B cell (primary cell): ENCODE results near the gene BRIP1. TPM values are rescaled to one million over a fixed set of nuclear protein-coding genes. Genes with fewer than 3 reads are reported as not detected.

Source experiments
- ATAC-seq: fragments of 200-7000 bp; cut with Tn5 transposase; one replicate; pipeline ENCODE4 v1.10.0; 2021; ENCODE audit warnings: low read depth, mild to moderate bottlenecking, moderate number of reproducible peaks, moderate library complexity
- CTCF ChIA-PET: fragments of 350-600 bp; sonication (Branson Sonifier 250); formaldehyde crosslinking; loops from one replicate; lab custom pipeline; 2021; ENCODE audit warnings: antibody characterized with exemption, inconsistent platforms; lab: Charles Lee
- POLR2A ChIA-PET: fragments of 350-600 bp; sonication (Branson Sonifier 250); formaldehyde crosslinking; loops from one replicate; lab custom pipeline; 2021; ENCODE audit warnings: antibody characterized with exemption; lab: Charles Lee
- DNase-seq: peaks from one replicate; pipeline ENCODE4 v3.0.0; 2013
- H2AFZ ChIP-seq: 2 replicates; pipeline ENCODE4 v1.6.1; 2012; ENCODE audit warnings: mild to moderate bottlenecking, low read depth, low read length; ENCODE audit not compliant: insufficient read depth, poor library complexity, severe bottlenecking
- H3K27ac ChIP-seq, 2 donors: 1 replicate in 1 of 2; 2 replicates in 1 of 2; pipeline ENCODE4 v1.5.1; 2012 to 2013; ENCODE audit warnings: low read length in 2 of 2, mild to moderate bottlenecking in 2 of 2, moderate library complexity in 1 of 2
- H3K27me3 ChIP-seq, 4 experiments: fragments of 200-600 bp in 1 of 4; sonication (generic) in 1 of 4; replicated peaks in 1 of 4; 1 replicate in 2 of 4; 2 replicates in 2 of 4; pipeline versions ENCODE4 v1.6.1 to v1.7.0; 2013 to 2016; ENCODE audit warnings: low read length in 3 of 4, mild to moderate bottlenecking in 2 of 4, mixed read lengths in 1 of 4, moderate library complexity in 1 of 4; ENCODE audit not compliant: insufficient read depth in 4 of 4, control insufficient read depth in 3 of 4; ENCODE audit errors: control extremely low read depth in 1 of 4
- H3K36me3 ChIP-seq, 2 experiments: replicated peaks in 1 of 2; 1 replicate in 1 of 2; 2 replicates in 1 of 2; pipeline versions ENCODE4 v1.6.1 to v1.7.1; 2013; ENCODE audit warnings: low read length in 1 of 2; ENCODE audit not compliant: insufficient read depth in 2 of 2, control insufficient read depth in 1 of 2; ENCODE audit errors: control extremely low read depth in 1 of 2, extremely low read depth in 1 of 2
- H3K4me1 ChIP-seq, 2 donors: fragments of 200-600 bp in 1 of 2; sonication (generic) in 1 of 2; 1 replicate in 1 of 2; 2 replicates in 1 of 2; pipeline versions ENCODE4 v1.5.1 to v1.6.1; 2013 to 2017; ENCODE audit warnings: low read length in 2 of 2; ENCODE audit not compliant: control insufficient read depth in 2 of 2, insufficient read depth in 2 of 2
- H3K4me2 ChIP-seq: replicated peaks from 2 replicates; pipeline ENCODE3; 2012; ENCODE audit warnings: mild to moderate bottlenecking, low read depth, low read length; ENCODE audit not compliant: poor library complexity, severe bottlenecking
- H3K4me3 ChIP-seq, 5 experiments: fragments of 200-600 bp in 1 of 5; sonication (generic) in 1 of 5; 1 replicate in 3 of 5; 2 replicates in 2 of 5; pipeline versions ENCODE4 v1.5.1 to v1.7.0; 2011 to 2016; ENCODE audit warnings: low read length in 4 of 5, mild to moderate bottlenecking in 4 of 5, low read depth in 2 of 5, control low read depth in 1 of 5, moderate library complexity in 1 of 5; ENCODE audit not compliant: insufficient read depth in 1 of 5; ENCODE audit errors: control extremely low read depth in 1 of 5, extremely low read depth in 1 of 5
- H3K79me2 ChIP-seq: fragments of 200-600 bp; sonication (generic); one replicate; pipeline ENCODE4 v1.6.0; 2016; ENCODE audit warnings: low read length; ENCODE audit not compliant: control insufficient read depth, insufficient read depth
- H3K9ac ChIP-seq: fragments of 200-600 bp; sonication (generic); 2 replicates; pipeline ENCODE4 v1.6.1; 2017; ENCODE audit warnings: mild to moderate bottlenecking, low read length, moderate library complexity
- H3K9me3 ChIP-seq, 3 donors: one replicate each; pipeline versions ENCODE4 v1.6.1 to v1.7.1; 2013; ENCODE audit warnings: low read length in 2 of 3; ENCODE audit not compliant: control insufficient read depth in 2 of 3, insufficient read depth in 1 of 3; ENCODE audit errors: control extremely low read depth in 1 of 3
- H4K20me1 ChIP-seq: 2 replicates; pipeline ENCODE4 v1.6.0; 2012; ENCODE audit warnings: mild to moderate bottlenecking, low read length; ENCODE audit not compliant: insufficient read depth, control insufficient read depth, poor library complexity, severe bottlenecking
- H3K27ac Mint-ChIP-seq: one replicate; pipeline ENCODE4 v1.8.0; 2021; ENCODE audit warnings: mixed read lengths
- H3K27me3 Mint-ChIP-seq: one replicate; pipeline ENCODE4 v1.8.0; 2021; ENCODE audit warnings: mixed read lengths
- H3K4me1 Mint-ChIP-seq: one replicate; pipeline ENCODE4 v1.8.0; 2021; ENCODE audit warnings: mixed read lengths
- H3K4me3 Mint-ChIP-seq: one replicate; pipeline ENCODE4 v1.8.0; 2021; ENCODE audit warnings: mixed read lengths
- H3K9me3 Mint-ChIP-seq: one replicate; pipeline ENCODE4 v1.8.0; 2022; ENCODE audit warnings: mixed read lengths; ENCODE audit not compliant: insufficient read depth
- EZH2 ChIP-seq: IDR thresholded peaks from 2 replicates; pipeline ENCODE4 v1.6.1; 2012; ENCODE audit warnings: borderline replicate concordance, low read depth, mild to moderate bottlenecking, moderate library complexity, low read length; ENCODE audit not compliant: insufficient read depth, poor library complexity, severe bottlenecking
- WGBS: methylation state at CpG from one replicate; pipeline ENCODE4 v1.1.5; 2013; ENCODE audit warnings: missing lambda C conversion rate; ENCODE audit not compliant: insufficient coverage; 5-methylcytosine and 5-hydroxymethylcytosine counted together
- intact Hi-C: fragments of 100-400 bp; cut with micrococcal nuclease; formaldehyde crosslinking; loops from one replicate; pipeline ENCODE4 v1.10.0; 2022
- polyA minus RNA-seq: library from RNA; depleted of rRNA, polyadenylated mRNA; stranded (reverse); fragments of >200 nt; gene quantifications from 2 replicates; pipeline ENCODE4 v1.2.3, GENCODE V29; 2012
- polyA plus RNA-seq: library from polyadenylated mRNA; depleted of rRNA; stranded (reverse); fragments of >200 nt; gene quantifications from 2 replicates; pipeline ENCODE4 v1.2.3, GENCODE V29; 2012
- total RNA-seq, 2 donors: library from RNA; stranded (reverse); fragments of 120-200 nt in 1 of 2; gene quantifications; 1 replicate in 1 of 2; 2 replicates in 1 of 2; pipeline versions ENCODE4 v1.2.3 to v1.2.4, GENCODE V29; 2013 to 2022
- TF ChIP-seq, protein P1 (sequence below): fragments of 200-600 bp; IDR thresholded peaks from one replicate; pipeline ENCODE4 v1.8.0; 2022; ENCODE audit warnings: antibody characterized with exemption, mild to moderate bottlenecking

Gene BRIP1
- 2.4 and 4.2 TPM in 2 replicates for total RNA-seq
- total RNA-seq (2013) = 2.8 TPM
- 0.69 and 0.89 TPM in 2 replicates for polyA plus RNA-seq
- 1.4 and 1.5 TPM in 2 replicates for polyA minus RNA-seq

DNA sequence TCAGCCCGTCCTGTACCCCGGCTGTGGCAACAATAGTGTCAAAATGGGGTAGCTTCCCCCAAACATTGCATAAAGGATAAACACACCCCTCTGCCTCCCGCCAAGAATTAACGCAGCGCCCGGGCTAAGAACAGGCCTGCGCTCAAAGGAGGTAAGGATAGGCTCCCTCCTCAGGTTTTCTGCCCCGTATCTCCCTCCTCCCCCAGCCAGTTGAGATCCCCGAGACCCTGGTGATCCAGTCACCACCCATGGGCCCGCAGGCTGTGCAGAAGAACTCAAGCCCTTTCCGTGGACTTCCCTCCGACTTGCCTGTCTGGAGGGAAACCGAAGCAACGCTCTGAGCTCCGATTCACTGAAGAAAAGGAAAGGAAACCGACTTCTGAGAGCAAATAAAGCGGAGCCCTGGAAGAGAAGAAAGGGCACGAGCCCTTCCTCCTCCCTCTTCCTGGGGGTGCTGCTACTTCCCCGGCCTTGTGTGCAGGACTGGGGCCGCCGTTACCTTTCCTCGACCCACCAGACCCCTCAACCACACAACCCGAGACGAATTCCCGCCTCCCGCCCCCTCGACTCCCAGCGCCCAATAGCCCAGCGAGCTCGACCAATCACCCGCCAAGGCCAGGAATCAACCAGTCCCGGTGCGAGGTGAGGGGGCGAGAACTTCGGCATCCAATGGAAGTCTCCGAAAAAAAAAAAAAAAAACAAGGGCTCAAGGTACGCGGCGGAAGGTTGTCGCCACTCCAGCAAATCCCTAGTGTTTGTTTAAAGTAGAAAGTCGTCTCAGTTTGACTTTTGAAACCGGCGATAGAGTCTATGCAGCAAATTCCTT lies at the start of gene BRIP1:
BRIP1 (minus strand) TSS at position 554 of the 826 bp plus-strand sequence. CDS start 1,989 bp downstream, outside the sequence.
- H3K9ac ChIP-seq = peak within 1 kb of the TSS; percentile 87
- CTCF ChIA-PET = interaction anchor here (2.0 kb wide), 1 partner anchor 203 kb away, joined by 5 read pairs; no protein-coding TSS in a partner anchor
- ATAC-seq (peak; percentile 100), DNase-seq (peak; percentile 90)
- intact Hi-C loops = loop anchor here (1.0 to 5.0 kb wide), 3 partner anchors 46 to 203 kb away; partner anchors contain the start of gene INTS2
- H3K36me3 ChIP-seq = peaks cover 0 to 7% of the 10 kb centered on the region in 2 experiments
- H3K79me2 ChIP-seq = no peaks in the 10 kb centered on the region
- Mint-ChIP-seq H3K27me3 (no peaks in the 10 kb centered on the region), H3K4me3 (peak within 1 kb of the TSS; percentile 92), H3K4me1 (peaks cover 18% of the 10 kb centered on the region), H3K27ac (peak within 1 kb of the TSS; percentile 89), H3K9me3 (no peaks in the 10 kb centered on the region)
- H3K27me3 ChIP-seq = no peaks in the 10 kb centered on the region
- 0% methylated on average over 35 of the region's 43 CpGs for WGBS
- POLR2A ChIA-PET = interaction anchor here (0.7 to 0.9 kb wide), 2 partner anchors 202 to 1277 kb away, joined by 3 read pairs; no protein-coding TSS in a partner anchor
- TF ChIP-seq, protein P1, sequence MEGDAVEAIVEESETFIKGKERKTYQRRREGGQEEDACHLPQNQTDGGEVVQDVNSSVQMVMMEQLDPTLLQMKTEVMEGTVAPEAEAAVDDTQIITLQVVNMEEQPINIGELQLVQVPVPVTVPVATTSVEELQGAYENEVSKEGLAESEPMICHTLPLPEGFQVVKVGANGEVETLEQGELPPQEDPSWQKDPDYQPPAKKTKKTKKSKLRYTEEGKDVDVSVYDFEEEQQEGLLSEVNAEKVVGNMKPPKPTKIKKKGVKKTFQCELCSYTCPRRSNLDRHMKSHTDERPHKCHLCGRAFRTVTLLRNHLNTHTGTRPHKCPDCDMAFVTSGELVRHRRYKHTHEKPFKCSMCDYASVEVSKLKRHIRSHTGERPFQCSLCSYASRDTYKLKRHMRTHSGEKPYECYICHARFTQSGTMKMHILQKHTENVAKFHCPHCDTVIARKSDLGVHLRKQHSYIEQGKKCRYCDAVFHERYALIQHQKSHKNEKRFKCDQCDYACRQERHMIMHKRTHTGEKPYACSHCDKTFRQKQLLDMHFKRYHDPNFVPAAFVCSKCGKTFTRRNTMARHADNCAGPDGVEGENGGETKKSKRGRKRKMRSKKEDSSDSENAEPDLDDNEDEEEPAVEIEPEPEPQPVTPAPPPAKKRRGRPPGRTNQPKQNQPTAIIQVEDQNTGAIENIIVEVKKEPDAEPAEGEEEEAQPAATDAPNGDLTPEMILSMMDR = no peak
- no peak for TF ChIP-seq EZH2
- no peaks in the 10 kb centered on the region for H4K20me1 ChIP-seq
- H3K9me3 ChIP-seq = no peaks in the 10 kb centered on the region
- peak within 1 kb of the TSS; percentile 84 for H3K4me2 ChIP-seq
- H3K4me3 ChIP-seq = peak within 1 kb of the TSS; percentile 71 to 96 (median 84)
- peak within 1 kb of the TSS; percentile 97 for H2AFZ ChIP-seq
- peaks cover 3 to 10% of the 10 kb centered on the region in 2 donors for H3K4me1 ChIP-seq
- H3K27ac ChIP-seq = peak within 1 kb of the TSS; percentile 37 to 67
